Lower lobe of right lung (tissue), 2 donors: ENCODE measurements around the gene HS3ST3A1. TPM values are rescaled to one million over a fixed set of nuclear protein-coding genes. Genes with fewer than 3 reads are reported as not detected.

Experiments used
- ATAC-seq, 2 donors: fragments of 200-7000 bp; cut with Tn5 transposase; one replicate each; pipeline ENCODE4 v1.9.1; 2020 to 2022; ENCODE audit warnings: mild to moderate bottlenecking in 2 of 2, moderate library complexity in 2 of 2
- DNase-seq: peaks from one replicate; pipeline ENCODE4 v3.0.0-alpha.2; 2020
- H3K27ac ChIP-seq: fragments of 200-600 bp; one replicate; pipeline ENCODE4 v1.8.0; 2022
- H3K27me3 ChIP-seq: fragments of 200-600 bp; one replicate; pipeline ENCODE4 v1.8.0; 2022; ENCODE audit warnings: low read depth
- H3K36me3 ChIP-seq: fragments of 200-600 bp; one replicate; pipeline ENCODE4 v1.8.0; 2022; ENCODE audit warnings: mild to moderate bottlenecking
- H3K4me1 ChIP-seq: fragments of 200-600 bp; one replicate; pipeline ENCODE4 v1.8.0; 2022
- H3K4me3 ChIP-seq: fragments of 200-600 bp; one replicate; pipeline ENCODE4 v1.8.0; 2022; ENCODE audit warnings: mild to moderate bottlenecking
- H3K9me3 ChIP-seq: fragments of 200-600 bp; one replicate; pipeline ENCODE4 v1.8.0; 2022
- CTCF ChIP-seq: fragments of 200-600 bp; IDR thresholded peaks from one replicate; pipeline ENCODE4 v1.8.0; 2022; ENCODE audit warnings: antibody characterized with exemption, mild to moderate bottlenecking
- intact Hi-C: fragments of 100-400 bp; cut with DNase I; formaldehyde crosslinking; loops from one replicate; pipeline ENCODE4 v1.11.0; 2022
- total RNA-seq: library from RNA; stranded (reverse); fragmentation: NEBNext Ultra II Directional; extraction: Animal tissue kit (Norgen Biotek cat#: 25700); gene quantifications from one replicate; pipeline ENCODE4 v1.2.1, GENCODE V29; 2021
- donor health status: DM: no; HTN: yes; CAD: no; lungs with severe emphysema.

Gene HS3ST3A1
- total RNA-seq, 1 donor from 2014 or later: 0.53 TPM

GRCh38 chr17:13546851-13547250 is 54.9 kb downstream of the HS3ST3A1 start:
- H3K9me3 ChIP-seq: no peaks in the 10 kb centered on the region
- H3K4me1 ChIP-seq: no peaks in the 10 kb centered on the region
- intact Hi-C loops: no loop called here
- DNase-seq: no peak
- H3K27ac ChIP-seq: no peak overlapping the region
- H3K36me3 ChIP-seq: no peaks in the 10 kb centered on the region
- no peak overlapping the region for H3K4me3 ChIP-seq
- no peak for TF ChIP-seq CTCF
- H3K27me3 ChIP-seq: no peaks in the 10 kb centered on the region
- ATAC-seq: no peak

- H3K4me3 ChIP-seq: no peak overlapping the region
- no peak overlapping the region for H3K27ac ChIP-seq
- H3K9me3 ChIP-seq: no peaks in the 10 kb centered on the region
- no peaks in the 10 kb centered on the region for H3K4me1 ChIP-seq
- DNase-seq (no peak), ATAC-seq (no peak)
- no peaks in the 10 kb centered on the region for H3K36me3 ChIP-seq
- TF ChIP-seq CTCF: no peak
- H3K27me3 ChIP-seq: no peaks in the 10 kb centered on the region
- intact Hi-C loops: no loop called here
Measured at GRCh38 chr17:13545941-13546340, 55.8 kb downstream of the HS3ST3A1 start.

GRCh38 chr17:13544765-13545164 is 57.0 kb downstream of the HS3ST3A1 start:
- no peaks in the 10 kb centered on the region for H3K27me3 ChIP-seq
- H3K4me1 ChIP-seq: no peaks in the 10 kb centered on the region
- ATAC-seq (peak in 1 of 2 donors; percentile 37), DNase-seq (no peak)
- intact Hi-C loops: no loop called here
- no peaks in the 10 kb centered on the region for H3K36me3 ChIP-seq
- H3K4me3 ChIP-seq: no peak overlapping the region
- no peak for TF ChIP-seq CTCF
- no peaks in the 10 kb centered on the region for H3K9me3 ChIP-seq
- H3K27ac ChIP-seq: no peak overlapping the region

- TF ChIP-seq CTCF: no peak
- Histone ChIP-seq H3K27ac (no peak overlapping the region), H3K36me3 (no peaks in the 10 kb centered on the region), H3K4me3 (no peak overlapping the region), H3K27me3 (no peaks in the 10 kb centered on the region), H3K9me3 (no peaks in the 10 kb centered on the region), H3K4me1 (no peaks in the 10 kb centered on the region)
- DNase-seq (peak; percentile 48), ATAC-seq (peak; percentile 63 to 70)
- intact Hi-C loops: no loop called here
Measured at GRCh38 chr17:13544292-13544691, 57.4 kb downstream of the HS3ST3A1 start.

GRCh38 chr17:13542636-13543035 is 59.1 kb downstream of the HS3ST3A1 start:
- no peaks in the 10 kb centered on the region for H3K27me3 ChIP-seq
- ATAC-seq (no peak), DNase-seq (no peak)
- no peaks in the 10 kb centered on the region for H3K36me3 ChIP-seq
- TF ChIP-seq CTCF: no peak
- H3K4me3 ChIP-seq: no peak overlapping the region
- no peaks in the 10 kb centered on the region for H3K9me3 ChIP-seq
- no peak overlapping the region for H3K27ac ChIP-seq
- intact Hi-C loops: no loop called here
- no peaks in the 10 kb centered on the region for H3K4me1 ChIP-seq

GRCh38 chr17:13541032-13541480 is 60.7 kb downstream of the HS3ST3A1 start:
- no peak for DNase-seq
- no peaks in the 10 kb centered on the region for H3K4me1 ChIP-seq
- intact Hi-C loops: no loop called here
- H3K9me3 ChIP-seq: no peaks in the 10 kb centered on the region
- H3K27me3 ChIP-seq: no peaks in the 10 kb centered on the region
- no peaks in the 10 kb centered on the region for H3K36me3 ChIP-seq
- no peak for TF ChIP-seq CTCF
- no peak for ATAC-seq
- H3K27ac ChIP-seq: no peak overlapping the region
- H3K4me3 ChIP-seq: no peak overlapping the region
